ENCODE results near the gene C2orf68.

C2orf68 gene

GRCh38 chr2:85591563-85591962 is 20.3 kb downstream of the C2orf68 start:
- DNase-seq (ENCODE audit: low read depth) = no peak
- H3K4me3 ChIP-seq (ENCODE audit: low read length) = no peak overlapping the region
- TF ChIP-seq CTCF (conservative IDR thresholded peaks at IDR 0.05; ENCODE audit: low read length) = no peak

GRCh38 chr2:85590950-85591349 is 20.9 kb downstream of the C2orf68 start:
- no peak overlapping the region; the same call in 1 of the 2 replicates for H3K4me3 ChIP-seq (ENCODE audit: low read length)
- no peak for DNase-seq (ENCODE audit: low read depth)
- no peak for TF ChIP-seq CTCF (conservative IDR thresholded peaks at IDR 0.05; ENCODE audit: low read length)

- peak; percentile 98 for DNase-seq (ENCODE audit: low read depth)
- TF ChIP-seq CTCF (conservative IDR thresholded peaks at IDR 0.05; ENCODE audit: low read length) = no peak
- no peak overlapping the region for H3K4me3 ChIP-seq (ENCODE audit: low read length)
These were observed 21.7 kb downstream of the C2orf68 start for GRCh38 chr2:85589982-85590791.

GRCh38 chr2:85589181-85589580 is 22.7 kb downstream of the C2orf68 start:
- no peak for TF ChIP-seq CTCF (conservative IDR thresholded peaks at IDR 0.05; ENCODE audit: low read length)
- no peak for DNase-seq (ENCODE audit: low read depth)

GRCh38 chr2:85588645-85589044 is 23.2 kb downstream of the C2orf68 start:
- DNase-seq (ENCODE audit: low read depth) = no peak
- H3K4me3 ChIP-seq (ENCODE audit: low read length) = no peak overlapping the region
- no peak for TF ChIP-seq CTCF (conservative IDR thresholded peaks at IDR 0.05; ENCODE audit: low read length)

More at GRCh38 chr2:85589181-85589580, 22.7 kb downstream of the C2orf68 start:
- no peak overlapping the region for H3K4me3 ChIP-seq (ENCODE audit: low read length)

GRCh38 chr2:85588236-85588635 is 23.6 kb downstream of the C2orf68 start:
- no peak for TF ChIP-seq CTCF (conservative IDR thresholded peaks at IDR 0.05; ENCODE audit: low read length)
- H3K4me3 ChIP-seq (ENCODE audit: low read length) = no peak overlapping the region
- DNase-seq (ENCODE audit: low read depth) = no peak

GRCh38 chr2:85585781-85586105 is 26.1 kb downstream of the C2orf68 start:
- H3K4me3 ChIP-seq (ENCODE audit: low read length) = peak overlapping the region; percentile 68
- DNase-seq (ENCODE audit: low read depth) = peak; percentile 85
- TF ChIP-seq CTCF (conservative IDR thresholded peaks at IDR 0.05; ENCODE audit: low read length) = no peak
